DMS153 (cell line): ENCODE measurements around the gene SGSH.
"Not testable (repeated sequence)": the region's sequence is repeated elsewhere in the genome, so short reads cannot be mapped to it uniquely, and the experiment has no call there.

Experiments used
- DNase-seq: peaks from one replicate; lab custom pipeline; 2025; lab: John Stamatoyannopoulos, UW

The SGSH gene

DNA sequence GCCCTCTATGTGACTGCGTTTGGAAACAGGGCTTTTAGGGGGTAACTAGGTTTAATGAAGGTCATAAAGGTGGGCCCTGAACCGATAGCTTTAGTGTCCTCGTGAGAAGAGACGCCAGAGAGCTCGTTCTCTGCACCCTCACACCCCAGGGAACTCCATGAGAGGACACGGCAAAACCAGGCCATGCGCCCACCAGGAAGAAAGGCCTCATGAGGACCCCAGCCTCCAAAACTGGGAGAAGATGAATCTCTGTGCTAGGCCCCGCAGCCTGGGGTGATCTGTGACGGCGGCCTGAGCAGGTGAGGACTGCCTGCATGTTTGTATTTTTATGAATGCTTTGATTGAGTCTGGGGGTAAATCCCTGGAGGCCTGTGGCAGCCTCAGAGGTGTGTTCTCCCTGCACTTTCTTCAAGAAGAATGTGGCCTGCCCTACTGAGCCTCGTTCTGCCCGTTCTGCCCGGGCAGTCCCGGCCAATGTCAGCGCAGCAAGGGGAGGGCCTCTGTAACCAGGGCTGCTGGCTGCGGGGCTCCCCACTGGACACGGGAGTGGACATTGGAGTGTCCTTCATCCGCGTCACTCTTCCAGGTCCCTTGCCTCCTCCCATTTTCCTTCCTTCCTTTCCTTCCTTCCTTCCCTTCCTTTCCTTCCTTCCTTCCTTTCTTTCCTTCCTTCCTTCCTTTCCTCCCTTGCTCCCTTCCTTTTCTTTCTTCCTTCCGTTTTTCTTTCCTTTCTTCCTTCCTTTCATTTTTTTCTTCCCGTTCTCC lies 33.7 kb upstream of the SGSH start:
- no peak for DNase-seq

DNA sequence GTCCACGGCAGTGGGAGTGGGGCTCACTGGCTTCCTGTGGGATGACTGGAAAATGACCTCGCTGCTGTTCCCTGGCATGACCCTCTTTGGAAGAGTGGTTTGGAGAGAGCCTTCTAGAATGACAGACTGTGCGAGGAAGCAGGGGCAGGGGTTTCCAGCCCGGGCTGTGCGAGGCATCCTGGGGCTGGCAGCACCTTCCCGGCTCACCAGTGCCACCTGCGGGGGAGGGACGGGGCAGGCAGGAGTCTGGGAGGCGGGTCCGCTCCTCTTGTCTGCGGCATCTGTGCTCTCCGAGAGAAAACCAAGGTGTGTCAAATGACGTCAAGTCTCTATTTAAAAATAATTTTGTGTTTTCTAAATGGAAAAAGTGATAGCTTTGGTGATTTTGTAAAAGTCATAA lies 32.7 kb upstream of the SGSH start:
- DNase-seq: peak; percentile 69

DNA sequence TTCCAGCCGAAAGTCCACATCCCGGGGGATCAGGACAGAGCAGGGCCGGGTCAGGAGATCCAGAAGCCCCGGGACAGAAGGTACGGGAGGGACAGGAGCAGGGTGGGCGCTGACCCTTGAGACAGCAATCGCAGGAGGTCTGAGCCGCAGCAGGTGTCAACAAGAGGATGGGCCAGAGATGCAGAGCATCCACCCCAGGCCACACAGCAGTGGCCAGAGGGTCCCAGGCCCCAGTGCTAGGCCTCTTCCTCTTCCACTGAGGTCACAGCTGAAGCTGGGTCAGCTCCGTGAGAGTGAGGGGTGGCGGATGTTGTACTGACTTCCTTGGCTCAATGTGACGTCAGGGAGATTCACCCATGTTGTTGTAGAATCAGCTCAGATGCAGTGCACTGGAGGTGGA lies 31.8 kb upstream of the SGSH start:
- no peak for DNase-seq

DNA sequence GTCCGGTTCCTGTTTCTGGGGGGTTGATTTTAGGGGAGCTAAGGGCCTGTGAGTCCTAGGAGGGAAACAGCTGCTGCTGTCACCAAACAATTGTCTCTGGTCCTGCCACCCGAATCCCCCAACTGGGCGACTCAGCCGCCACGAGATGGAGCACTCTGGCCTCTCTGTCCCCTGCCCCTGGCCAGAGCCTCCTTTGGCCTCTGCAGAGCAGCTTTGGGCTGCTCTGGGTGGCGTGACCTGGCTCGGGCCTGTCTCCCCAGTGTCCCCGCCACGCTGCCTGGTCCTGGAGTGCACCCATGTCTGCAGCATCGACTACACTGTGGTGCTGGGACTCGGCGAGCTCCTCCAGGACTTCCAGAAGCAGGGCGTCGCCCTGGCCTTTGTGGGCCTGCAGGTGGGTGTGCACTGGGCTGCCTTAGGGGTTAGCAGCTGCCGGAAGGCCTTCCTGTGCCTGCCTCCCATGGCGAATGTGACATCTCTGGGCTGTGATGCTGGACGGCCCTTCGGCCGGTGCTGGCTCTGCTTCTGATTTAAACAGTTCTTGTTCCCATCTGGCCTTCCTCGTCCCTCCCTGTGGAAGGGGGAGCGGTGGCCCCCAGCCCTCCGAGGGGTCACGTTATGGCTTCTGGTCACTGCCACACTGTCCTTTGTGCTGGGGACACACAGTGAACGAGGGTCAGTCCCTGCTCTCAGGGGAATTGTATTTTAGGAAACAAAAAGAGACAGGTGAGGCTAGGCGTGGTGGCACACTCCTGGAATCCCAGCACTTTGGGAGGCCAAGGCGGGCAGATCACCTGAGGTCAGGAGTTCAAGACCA lies 29.0 kb upstream of the SGSH start:
- no peak for DNase-seq

DNA sequence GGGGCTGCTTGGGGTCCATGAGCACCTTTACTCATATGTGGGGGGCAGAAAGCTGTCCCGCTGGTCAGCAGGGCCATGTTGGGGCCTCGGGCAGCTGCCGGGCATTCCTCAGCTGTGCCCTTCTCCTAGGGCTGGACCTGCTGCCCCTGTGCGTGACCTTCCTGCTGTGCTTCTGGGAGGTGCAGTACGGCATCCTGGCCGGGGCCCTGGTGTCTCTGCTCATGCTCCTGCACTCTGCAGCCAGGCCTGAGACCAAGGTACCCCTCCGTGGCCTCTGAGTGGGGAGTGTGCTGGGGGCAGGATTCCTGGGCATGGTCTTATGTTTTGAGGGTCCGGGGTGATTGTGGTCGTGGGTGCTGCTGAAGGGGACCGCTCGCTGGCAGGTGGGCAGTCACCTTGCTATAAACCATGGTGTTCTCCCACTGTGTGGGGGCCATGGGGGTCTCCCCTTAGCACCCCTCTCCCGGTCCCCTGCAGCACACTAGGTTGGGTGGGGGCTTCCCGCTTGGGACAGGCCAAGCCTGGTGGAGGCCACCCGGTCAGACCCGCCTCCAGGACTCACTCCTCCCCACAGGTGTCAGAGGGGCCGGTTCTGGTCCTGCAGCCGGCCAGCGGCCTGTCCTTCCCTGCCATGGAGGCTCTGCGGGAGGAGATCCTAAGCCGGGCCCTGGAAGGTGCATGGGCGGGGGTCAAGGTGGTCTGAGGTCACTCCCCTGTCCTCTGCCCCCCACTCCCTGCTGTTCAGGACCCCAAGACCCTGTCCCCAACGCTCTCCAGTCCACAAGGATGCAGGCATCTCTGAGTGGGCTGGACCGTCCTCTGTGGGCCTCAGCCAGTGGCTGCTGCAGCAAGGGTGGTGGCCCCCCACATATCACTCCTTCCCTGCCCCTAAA lies 28.1 kb upstream of the SGSH start:
- no peak for DNase-seq

DNA sequence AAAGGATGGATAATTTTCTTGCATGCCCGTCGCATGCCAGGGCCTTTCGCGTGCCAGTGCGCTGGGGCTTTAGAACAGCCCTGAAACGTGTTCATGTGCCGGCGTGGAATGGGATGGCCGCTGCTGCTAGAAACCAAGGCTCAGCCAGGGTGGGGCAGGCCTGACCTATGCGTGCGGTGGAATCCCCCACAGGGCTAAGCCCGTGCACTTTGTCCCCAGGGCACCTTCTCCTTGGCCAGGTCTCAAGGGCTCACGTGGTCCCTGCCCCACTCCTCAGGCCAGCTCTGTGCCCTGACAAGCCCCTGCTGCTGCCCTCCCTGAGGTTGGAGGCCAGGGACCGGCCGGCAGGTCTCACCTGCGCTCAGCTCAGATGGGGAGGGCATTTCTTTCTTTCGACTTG lies 27.4 kb upstream of the SGSH start:
- no peak for DNase-seq

DNA sequence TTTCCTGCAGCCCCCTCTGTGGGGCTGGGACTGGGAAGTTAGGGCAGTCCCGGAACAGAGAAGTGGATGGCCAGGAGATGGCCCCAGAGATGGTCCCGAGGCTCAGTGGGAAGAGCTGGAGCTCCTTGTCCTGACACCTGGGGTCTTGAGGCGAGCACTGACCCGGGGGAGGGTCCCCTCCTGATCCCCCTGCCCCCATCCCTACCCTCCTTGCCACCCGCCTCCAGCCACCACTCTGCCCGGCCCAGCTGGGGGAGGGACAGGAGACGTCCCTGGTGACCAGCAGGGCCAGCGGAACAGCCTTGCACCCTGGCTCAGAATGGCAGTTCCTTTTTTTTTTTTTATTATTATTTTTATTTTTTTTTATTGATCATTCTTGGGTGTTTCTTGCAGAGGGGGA lies 26.6 kb upstream of the SGSH start:
- DNase-seq: no peak

DNA sequence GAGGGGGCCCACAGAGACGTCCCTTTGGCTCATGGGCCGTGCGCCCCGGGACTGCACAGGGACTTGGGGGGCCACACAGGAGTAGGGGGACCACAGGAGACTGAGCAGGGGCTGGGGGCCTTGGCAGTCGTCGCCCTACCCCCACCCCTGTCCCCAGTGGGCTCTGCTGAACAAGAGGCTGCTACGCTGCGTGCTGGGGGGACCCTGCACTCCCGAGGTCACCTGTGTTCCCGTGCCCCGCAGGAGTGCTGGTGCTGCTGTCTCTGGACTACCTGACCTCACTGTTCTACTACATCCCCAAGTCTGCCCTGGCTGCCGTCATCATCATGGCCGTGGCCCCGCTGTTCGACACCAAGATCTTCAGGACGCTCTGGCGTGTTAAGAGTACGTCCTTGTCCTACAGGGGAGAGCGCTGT lies 26.1 kb upstream of the SGSH start:
- no peak for DNase-seq

DNA sequence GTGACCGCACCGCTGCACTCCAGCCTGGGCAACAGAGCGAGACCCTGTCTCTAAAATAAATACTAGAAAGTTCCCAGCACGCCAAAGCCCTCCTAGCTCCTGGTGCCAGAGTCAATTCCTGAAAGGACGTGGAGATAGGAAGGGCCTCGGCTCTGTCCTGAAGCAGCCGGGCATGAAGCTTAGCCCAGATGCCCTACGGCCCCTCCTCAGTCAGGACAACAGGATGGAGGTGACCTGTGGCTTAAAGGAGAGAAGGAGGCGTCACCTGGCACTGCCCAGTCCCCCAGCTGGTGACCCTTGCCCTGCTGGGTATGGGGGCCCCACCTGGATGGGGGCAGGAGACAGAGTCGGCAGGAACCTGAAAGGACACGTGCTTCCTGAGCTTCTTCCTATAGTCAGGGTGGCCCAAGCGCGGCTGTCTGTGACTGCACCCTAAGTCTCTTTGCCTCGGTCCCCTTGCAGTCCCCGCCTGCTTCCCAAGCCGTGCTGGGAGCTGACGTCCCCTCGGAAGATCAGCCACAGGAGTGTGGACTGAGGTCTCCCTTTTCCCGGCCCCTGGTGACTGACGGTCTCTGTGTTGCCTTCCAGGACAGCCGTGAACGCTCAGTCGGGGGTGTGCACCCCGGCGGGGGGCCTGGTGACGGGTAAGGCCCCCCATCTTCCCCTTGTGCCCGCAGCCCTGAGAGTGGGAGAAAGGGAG lies 25.6 kb upstream of the SGSH start:
- no peak for DNase-seq

DNA sequence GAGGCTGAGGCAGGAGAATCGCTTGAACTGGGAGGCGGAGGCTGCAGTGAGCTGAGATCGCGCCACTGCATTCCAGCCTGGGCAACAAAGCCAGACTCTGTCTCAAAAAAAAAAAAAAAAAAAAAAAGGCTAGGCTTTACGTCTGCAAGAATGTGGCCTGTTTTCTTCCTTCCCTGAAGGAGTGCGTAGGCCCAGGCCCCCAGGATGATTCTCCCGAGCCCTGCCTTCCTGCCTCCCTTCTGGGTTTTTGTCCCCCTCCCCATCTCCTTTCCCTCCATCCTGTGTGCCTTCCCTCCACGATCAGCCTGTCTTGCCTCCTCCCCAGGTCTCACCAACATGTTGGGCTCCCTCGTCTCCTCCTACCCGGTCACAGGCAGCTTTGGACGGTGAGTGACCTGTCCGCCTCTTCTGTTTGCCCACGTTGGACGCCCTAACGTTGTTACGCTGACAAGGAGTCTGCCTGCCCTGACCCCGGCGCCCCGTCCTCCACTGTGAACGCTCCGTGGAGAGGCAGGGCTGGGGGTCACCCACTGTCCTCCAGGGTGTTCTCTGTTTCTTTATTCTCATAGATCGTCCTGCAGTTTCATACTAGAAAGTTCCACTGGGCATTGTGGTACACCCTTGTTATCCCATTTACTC lies 24.9 kb upstream of the SGSH start:
- no peak for DNase-seq

DNA sequence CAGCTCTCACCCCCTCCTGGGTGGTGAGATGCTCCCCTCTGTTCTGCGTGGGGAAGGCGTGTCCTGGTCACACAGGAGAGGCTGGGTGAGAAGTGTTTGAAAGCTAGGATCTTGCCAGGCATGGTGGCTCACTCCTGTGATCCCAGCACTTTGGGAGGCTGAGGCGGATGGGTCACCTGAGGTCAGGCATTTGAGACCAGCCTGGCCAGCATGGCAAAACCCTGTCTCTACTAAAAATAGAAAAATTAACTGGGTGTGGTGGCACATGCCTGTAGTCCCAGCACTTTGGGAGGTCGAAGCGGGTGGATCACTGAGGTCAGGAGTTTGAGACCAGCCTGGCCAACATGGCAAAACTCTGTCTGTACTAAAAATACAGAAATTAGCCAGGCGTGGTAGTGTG lies 24.3 kb upstream of the SGSH start:
- DNase-seq: not testable (repeated sequence)

DNA sequence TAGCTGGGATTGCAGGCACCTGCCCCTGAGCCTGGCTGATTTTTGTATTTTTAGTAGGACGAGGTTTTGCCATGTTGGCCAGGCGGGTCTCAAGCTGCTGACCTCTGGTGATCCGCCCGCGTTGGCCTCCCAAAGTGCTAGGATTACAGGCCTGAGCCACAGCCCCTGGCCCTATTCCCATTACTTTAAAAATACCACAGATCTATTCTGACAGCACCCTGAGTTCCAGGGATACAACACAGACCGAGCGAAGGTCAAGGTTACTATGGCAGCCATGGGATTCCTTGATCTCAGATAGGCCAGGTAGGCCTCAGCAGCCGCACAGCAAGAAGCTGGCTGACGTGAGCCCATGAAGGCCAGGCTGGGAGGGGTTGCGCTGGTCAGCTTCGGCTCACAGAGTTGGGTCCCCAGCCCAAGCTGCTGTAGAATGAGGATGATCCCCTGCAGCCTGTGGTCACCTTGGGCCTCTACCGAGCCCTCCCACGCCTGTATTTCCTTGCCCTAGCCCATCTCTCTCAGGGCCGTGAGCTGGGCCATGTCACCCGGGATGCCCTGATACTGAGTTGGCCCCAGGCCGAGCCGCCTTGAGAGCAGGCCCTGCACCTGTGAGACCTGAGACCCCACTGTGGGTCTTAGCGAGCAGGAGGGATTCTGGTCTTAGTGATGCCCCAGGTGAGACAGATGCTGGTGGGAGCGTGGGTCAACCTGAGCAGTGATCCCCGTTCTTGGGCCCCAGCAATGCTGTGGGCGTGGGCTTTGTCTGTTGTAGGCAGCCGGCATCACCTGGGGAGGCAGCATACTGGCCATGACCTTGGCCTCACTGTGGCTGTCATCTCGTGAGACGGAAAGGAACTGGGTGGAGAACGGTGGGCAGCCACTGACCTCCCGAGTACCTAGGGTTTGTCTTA lies 23.6 kb upstream of the SGSH start:
- DNase-seq: no peak

DNA sequence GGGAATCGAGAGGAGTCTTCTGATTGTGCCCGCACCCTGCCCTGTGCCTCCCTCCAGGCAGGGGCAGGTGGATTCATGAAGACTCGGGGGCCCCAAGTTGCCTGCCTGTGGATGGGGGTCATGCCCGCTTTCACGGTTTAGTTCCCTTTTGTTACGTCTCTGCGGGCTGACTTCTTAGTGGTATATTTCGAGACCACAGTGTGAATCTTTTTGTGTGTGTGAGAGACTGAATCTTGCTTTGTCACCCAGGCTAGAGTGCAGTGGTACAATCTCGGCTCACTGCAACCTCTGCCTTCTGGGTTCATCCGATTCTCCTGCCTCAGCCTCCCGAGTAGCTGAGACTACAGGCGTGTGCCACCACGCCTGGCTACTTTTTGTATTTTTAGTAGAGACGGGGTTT lies 22.4 kb upstream of the SGSH start:
- no peak for DNase-seq

DNA sequence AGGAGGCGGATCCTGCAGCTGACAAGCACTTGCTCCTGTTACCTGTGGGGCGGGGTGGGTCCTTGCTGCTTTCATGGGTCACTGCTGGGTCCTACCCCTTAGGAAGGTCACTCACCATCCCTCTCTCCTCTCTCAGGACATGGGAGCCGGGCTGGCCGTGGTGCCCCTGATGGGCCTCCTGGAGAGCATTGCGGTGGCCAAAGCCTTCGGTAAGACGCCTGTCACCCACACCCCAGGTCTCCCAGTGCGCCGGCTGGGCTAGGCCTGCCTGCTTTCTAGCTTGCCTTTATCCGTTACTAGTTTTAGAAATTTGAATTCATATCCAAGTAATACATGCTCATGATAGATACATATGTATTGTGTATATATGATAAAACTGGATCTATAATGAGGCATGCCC lies 17.3 kb upstream of the SGSH start:
- no peak for DNase-seq

DNA sequence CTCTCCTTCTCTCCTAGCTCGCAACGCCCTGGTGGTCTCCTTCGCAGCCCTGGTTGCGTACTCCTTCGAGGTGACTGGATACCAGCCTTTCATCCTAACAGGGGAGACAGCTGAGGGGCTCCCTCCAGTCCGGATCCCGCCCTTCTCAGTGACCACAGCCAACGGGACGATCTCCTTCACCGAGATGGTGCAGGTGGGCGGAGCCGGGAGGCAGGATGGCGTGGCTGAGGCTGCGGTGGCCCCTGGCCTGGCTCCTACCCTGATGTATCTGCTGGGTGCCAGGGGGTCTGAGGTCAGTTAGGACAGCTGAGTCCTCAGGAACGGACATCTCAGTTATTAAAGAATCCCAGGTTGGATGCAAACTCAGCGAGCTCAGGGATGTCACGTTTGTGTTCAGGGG lies 16.8 kb upstream of the SGSH start:
- no peak for DNase-seq

DNA sequence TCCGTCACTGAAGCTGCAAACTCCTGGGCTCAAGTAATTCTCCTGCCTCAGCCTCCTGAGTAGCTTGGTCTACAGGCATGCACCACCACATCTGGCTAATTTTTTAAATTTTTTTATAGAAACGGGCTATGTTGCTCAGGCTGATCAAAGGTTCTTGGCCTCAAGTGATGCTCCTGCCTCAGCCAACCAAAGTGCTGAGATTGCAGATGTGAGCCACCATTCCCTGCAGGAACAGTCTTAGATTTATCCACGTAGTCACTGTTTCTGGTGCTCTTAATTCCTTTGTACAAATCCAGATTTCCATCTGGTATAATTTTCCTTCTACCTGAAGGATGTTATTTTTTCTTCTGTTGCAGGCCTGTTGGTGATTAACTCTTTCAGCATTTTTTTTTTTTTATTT lies 13.1 kb upstream of the SGSH start:
- no peak for DNase-seq

DNA sequence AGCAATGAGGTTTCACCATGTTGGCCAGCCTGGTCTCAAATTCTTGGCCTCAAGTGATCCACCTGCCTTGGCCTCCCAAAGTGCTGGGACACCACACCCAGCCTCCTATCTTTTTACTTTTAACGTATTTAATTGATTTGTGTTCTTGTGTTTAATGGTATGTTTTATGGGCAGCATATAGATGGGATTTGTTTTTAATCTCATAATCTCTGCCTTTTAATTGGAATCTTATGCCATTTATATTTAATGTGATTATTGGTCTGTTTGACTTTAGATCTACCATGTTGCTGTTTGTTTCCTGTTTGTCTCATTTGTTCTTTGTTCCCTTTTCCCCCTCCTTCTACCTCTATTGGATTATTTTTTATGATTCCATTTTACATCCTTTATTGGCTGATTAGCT lies 12.3 kb upstream of the SGSH start:
- no peak for DNase-seq

DNA sequence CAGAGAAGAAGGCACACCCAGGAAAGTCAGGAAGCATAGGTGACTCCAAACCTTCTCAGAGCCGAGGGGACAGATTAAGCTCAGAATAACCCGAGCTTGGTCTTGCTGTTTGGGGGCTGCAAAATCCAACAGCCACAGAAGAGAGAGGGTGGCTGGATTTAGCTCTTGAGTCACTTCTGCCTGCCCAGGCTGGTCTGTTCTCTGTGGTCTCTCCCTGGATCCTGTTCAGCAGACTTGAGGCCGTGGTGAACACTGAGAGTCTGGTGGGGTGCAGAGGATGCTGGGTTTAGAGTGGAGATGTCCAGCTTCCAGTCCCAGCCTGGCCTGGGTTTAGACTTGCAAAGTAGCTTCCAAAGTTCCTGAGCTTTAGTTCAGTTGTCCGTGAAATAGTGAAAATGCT lies 8.9 kb upstream of the SGSH start:
- no peak for DNase-seq

DNA sequence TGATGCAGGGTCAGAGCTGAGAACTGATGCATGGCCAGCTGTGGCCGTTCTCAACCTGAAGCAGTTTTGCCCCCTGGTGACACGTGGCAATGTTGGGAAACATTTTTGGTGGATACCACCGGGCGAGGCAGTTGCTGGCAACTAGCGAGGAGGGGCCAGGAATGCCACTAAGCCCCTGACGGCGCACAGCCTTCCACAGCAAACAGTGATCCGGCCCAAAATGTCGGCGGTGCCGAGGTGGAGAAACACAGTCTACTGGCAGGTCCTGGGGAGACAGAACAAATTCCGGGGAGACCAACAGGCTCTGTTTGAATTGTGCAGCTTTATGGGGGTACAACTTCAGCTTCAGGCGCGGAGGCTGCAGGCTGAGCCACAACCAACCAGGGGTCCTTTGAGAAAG lies 8.3 kb upstream of the SGSH start:
- DNase-seq: no peak

DNA sequence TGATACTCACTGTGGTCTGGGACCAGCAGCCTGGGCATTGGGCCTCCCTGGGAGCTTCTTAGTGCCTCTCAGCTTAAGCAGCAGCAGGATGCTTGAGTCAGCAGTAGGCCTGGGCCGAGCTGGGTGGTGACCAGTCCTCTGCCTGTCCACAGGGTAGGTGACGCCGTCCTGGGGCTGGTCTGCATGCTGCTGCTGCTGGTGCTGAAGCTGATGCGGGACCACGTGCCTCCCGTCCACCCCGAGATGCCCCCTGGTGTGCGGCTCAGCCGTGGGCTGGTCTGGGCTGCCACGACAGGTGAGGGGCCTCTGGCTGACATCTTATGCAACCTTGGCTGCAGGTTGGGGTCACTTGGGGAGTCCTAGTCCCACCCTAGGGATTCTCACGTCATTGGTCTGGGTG lies 7.5 kb upstream of the SGSH start:
- no peak for DNase-seq
